ENCODE results near the gene TMEM50B.

DNA sequence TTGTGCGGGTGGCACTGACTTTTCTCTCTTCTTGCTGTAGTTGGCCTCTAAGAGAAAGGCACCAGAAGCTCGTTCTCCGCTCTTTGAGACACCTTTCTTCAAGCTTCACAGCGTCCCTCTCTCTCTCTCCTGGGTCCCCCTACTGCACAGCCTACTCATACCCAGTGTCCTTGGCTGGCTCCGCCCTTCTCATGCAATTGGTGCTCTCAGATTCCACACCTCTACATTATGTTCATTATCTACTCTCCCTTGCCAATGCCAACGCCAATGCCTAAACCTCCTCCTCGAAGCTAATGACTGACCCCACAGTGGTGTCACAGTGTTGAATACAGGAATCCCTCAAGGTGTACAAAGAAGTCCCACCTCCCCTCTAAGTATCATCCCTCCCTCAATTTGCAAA is 16.6 kb upstream of the TMEM50B start:
- no peak for TF ChIP-seq CTCF (IDR thresholded peaks at IDR 0.05)
- no peak for TF ChIP-seq POLR2AphosphoS5 (IDR thresholded peaks at IDR 0.05)
- no peak for TF ChIP-seq EP300 (IDR thresholded peaks at IDR 0.05)
- no peak for TF ChIP-seq POLR2A (IDR thresholded peaks at IDR 0.05)
